Activated CD4-positive, alpha-beta T cell treated with anti-CD3 and anti-CD28 coated beads, Interleukin-2, amount 50 U/mL, for 16 hours (primary cell): ENCODE data around the gene DSG3.
A peak's percentile ranks its signal among the peaks of the same experiment; 100 is the strongest.

Experiments
- DNase-seq: peaks from one replicate; pipeline ENCODE4 v3.0.0-alpha.2; 2020

Gene DSG3

DNA sequence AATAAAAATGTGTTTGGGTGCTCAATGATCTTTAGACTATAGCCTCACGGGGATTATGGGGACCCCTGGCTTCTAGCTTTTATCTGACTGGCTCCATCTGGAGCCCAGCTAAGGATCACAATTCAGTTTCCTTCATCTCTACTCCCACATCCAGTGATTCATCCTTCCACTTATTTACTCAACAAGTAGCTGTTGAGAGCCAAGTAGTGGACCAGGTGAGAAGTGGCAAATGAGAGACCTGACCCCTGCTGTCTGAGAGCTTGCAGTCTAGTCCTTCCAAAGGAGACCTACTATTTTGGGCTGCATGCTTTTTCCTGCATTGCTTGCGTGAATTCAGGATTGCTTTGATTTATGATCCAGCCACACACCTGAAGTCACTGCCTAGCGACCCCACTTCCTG is 10.7 kb upstream of the DSG3 start:
- no peak for DNase-seq

GRCh38 chr18:31438402-31438801 is 9.1 kb upstream of the DSG3 start:
- peak; percentile 5 for DNase-seq

DNA sequence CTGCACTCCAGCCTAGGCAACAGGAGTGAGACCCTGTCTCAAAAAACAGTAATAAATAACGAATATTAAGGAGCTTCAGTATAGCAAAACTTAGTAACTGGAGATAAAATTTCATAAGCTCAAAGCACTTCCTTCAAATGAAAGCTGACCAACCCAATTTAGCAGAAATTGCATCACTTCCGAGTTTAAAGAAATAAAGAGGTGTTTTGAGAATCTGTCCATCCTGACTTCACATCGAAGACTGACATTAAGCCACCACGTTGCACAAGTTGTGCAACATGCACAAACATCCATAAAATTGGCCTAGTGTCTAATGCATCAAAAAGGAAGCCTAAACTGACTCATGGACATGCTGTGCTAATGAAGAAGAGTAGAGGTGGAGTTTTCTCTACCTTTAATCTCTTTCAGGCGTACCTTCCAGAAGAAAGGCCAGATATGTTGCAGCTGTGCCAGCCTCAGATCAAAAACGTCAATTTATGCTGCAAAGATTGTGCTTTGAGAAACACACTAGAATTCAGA is 7.7 kb upstream of the DSG3 start:
- DNase-seq, result no peak

GRCh38 chr18:31440787-31441186 is 6.8 kb upstream of the DSG3 start:
- DNase-seq, result no peak

DNA sequence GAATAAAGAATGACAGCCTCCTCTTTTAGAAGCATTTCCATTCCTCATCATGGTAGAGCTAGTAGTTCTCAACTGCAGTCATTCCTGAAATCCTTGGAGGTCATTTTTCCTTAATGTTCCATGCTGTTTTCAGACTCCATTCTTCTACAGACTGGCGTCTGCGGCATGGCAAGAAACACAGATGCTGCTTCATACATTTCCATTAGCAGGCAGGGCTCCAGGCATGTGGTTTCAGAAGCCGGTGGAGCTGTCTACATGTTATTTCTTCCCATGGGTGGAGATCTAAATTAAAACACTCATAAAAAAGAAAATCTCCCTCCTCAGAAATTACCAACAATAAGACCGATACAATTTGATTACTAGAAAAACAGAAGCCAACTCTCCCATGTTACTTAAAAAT is 6.0 kb upstream of the DSG3 start:
- DNase-seq, result no peak

DNA sequence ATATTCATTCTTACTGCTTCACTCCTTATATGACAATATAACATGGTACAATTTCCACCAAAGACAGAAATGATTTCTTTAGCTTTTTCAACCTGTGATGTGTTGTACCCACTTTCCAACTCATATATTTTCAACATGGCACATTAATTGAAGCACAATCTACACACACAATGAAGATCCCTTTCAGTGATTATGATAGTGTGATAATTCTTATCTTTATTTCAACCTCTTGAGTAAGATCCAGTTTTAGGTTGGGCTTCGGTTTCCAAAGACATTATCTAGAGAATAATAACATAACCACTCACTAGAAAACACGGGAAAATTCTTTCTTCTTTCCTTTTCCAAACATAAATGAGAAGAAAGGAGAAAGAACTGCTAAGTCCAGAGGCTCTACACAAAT is 3.4 kb upstream of the DSG3 start:
- no peak for DNase-seq

DNA sequence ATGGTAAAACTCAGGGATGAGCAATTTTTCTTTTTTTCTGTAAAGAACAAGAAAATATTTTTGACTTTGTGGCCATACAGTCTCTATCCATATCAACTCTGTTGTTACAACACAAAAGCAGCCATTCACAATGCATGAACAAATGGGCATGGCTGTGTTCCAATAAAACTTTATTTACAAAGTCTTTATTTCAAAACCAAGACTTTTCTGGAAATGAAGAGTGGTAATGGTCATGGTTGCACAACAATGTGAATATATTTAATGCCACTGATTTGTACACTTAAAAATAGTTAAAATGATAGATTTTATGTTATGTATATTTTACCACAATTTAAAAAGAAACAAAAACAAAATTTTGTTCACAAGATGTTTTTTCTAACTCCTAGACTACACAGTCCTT is 1.6 kb upstream of the DSG3 start:
- no peak for DNase-seq

DNA sequence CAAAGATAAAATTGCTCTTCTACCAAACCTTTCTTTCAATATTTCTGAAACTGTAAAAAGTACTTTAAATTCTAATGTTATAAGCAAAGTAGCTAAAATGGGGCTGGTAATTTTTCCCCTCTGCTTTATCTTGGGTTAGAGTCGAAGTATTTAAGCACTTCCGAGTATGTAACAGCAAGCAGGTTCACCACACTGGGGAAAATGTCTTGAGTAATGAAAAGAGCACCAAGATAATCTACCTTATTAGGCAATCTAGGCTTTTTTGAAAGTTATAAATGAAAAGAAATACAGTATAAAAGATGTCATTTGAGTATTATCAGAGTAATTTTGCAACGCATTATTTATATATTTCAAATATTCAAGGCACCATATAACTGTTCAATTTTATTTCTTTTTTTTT is 687 bp upstream of the DSG3 start:
- DNase-seq, result no peak

GRCh38 chr18:31450409-31450808 is 2.9 kb downstream of the DSG3 start:
- no peak for DNase-seq

- DNase-seq, result no peak
These were observed 4.1 kb downstream of the DSG3 start for GRCh38 chr18:31451625-31452024.

GRCh38 chr18:31454066-31454708 is 6.6 kb downstream of the DSG3 start:
- no peak for DNase-seq

GRCh38 chr18:31469629-31470028 is 22.1 kb downstream of the DSG3 start:
- no peak for DNase-seq

GRCh38 chr18:31478688-31479087 is 31.1 kb downstream of the DSG3 start:
- no peak for DNase-seq

DNA sequence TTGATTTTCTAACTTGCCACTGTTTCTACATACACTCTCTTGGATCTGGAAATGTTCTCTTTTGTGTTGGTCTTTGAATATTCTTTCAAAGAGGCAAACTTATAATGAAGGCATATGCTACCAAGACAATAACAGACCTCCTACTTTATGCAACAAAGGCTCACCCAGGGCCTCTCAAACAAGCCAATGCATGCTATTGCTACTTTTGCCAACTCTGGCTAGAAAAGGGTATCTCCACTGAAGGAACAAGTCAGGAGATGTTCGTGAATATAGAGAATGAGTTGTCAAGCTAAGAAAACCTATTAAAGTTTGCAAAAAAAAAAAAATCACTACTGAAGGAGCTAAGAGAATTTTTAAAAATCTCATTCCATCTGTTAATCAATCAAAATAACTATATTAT is 34.5 kb downstream of the DSG3 start:
- no peak for DNase-seq

DNA sequence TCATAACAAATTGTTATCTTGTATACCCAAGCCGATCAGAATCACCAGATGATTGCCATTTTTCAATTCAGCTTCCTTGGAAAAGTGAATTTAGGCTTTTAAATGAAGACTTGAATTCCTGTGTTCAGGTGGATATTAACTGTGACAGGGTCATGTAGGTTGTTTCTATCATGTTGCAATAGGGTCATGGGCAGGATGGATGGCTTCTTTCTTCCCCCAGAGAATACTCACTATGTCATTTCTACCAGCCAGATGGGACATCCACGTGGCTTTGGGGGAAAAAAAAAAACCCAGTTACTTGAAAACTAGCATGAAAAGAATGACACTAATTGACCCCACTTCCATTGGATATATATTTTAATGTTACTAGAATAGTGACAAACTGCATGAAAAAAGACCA is 35.9 kb downstream of the DSG3 start:
- no peak for DNase-seq

DNA sequence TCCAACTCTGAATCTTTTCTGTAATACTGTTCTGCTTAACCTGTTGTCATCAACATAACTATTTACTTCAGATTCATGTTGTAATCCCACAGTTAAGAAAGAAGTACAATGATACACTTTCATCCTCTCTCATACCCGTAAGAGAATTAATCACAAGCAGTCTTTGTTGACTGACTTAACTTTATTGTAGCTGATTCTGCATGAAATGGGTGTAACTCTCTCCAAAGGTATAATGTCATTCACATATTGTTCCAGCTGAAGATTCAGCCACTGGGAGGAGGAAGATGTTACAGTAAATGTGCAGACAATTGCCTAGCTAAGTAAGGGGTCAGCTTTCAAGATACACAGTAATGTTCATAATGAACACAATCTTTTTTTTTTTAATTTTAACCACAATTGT is 36.9 kb downstream of the DSG3 start:
- DNase-seq, result no peak

GRCh38 chr18:31486165-31486564 is 38.6 kb downstream of the DSG3 start:
- DNase-seq, result no peak

DNA sequence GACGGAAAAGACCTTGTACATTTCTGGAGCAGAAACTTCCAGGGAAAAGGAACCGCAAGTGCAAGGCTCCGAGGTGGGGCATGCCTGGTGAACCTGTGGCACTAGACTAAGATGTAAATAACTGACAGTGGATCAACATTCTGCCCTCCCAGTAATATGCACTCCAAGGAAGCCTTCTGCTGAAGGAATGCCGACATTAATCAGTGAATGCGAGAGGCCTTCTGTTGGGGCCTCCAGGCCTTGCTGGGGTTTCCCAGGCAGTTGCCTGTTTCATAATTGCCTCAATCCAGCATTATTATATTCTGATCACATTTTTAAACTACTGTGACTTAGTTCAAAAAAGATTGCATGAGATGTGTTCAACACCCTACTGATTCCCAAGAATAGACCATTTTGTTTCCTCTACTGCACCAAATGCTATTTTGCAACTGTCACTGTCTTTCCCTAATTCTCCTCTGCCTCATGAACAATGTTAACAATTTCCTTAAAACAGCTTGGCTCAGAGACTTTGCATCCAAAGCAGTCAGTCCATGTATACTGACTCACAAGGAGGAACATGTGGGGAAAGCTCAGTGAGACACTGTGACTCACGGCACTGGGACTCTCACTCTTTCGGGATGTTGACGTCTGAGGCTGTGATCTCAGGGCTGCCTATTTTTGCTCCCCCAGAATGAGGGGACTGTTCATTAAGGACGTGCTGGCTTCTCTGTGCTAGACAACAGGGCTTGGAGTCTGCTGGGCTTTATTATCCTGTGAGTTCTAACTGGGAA is 39.9 kb downstream of the DSG3 start:
- no peak for DNase-seq

- no peak for DNase-seq
These were observed 41.8 kb downstream of the DSG3 start for GRCh38 chr18:31489311-31489710.

GRCh38 chr18:31490387-31490786 is 42.8 kb downstream of the DSG3 start:
- peak; percentile 23 for DNase-seq

DNA sequence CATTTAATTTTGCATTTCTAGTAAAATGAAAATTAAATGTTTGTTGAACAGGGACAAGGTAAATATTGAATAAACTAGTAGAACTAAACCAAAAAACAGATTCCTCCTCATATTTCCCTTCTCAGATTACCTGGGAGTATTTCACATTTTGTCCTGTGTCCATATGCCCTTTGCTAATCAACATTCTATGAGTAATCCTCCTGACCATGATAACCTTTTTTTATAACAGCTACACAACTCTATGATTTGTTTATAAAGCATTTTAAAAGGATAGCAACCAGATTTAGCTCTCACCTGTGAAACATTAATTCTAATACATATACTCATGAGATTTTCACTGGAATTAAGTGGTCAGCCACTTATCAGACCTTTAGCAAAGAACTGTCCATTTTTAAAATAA is 43.3 kb downstream of the DSG3 start:
- no peak for DNase-seq

DNA sequence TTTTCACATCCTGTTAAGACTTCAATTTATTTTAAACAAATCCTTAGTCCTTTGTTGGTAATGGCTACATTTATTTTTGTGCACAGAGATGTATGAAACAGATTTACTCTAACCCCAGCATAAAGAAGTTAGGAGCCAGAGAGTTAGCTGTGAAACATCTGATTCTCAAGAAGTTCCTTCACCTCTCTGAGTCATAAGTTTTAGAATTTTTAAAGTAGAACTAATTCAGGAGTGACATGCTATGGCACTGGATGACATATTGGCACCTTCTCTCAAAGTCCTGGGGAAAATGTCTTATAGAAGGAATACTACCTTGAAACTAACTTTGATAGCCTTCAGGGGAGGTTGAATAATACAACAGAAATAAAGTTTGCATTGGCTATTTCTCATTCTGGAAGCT is 44.0 kb downstream of the DSG3 start:
- no peak for DNase-seq

DNA sequence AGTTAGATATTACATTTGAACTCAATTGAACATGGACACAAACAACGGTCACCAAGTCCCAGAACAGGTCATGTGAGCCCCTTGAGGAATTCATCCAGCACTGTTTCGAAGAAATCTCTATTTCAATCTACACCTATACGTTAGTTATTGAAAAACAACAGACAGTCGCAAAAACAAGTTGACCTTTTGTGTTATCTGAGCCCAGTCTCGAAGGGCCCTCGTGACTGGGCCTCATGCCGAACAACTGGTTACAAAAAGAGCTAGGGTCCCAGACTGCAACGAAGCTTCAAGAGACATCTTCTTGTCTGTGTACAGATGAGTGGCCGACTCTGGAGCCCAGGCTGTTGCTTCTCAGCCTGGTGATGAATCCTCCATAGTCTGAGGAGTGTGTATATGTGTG is 45.1 kb downstream of the DSG3 start:
- DNase-seq, result no peak

DNA sequence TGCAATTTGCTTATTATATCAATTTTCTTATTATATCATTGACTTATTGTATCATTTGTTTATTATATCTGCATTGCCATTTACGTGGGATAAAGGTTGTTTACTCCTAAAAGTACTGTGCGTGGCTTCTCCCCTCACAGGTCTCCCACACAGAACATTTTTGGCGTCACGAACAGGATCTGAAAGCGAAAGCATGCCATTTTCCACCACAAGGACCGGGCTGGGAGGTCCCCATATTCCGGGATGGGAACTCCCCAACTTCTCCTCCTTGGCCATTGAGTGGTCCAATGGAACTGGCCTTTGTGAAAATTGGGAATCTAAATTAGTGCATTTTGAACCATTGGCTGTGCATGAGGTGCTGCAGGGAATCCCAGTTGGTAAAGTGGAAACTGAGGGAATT is 45.6 kb downstream of the DSG3 start:
- no peak for DNase-seq

GRCh38 chr18:31493941-31494340 is 46.4 kb downstream of the DSG3 start:
- no peak for DNase-seq
